WERI-Rb-1 (cell line): ENCODE measurements around the gene SLC66A2.

Experiments used
- DNase-seq: peaks from one replicate; pipeline ENCODE4 v3.0.0-alpha.2; 2020
- H3K27ac ChIP-seq: fragments of 250-450 bp; sonication (Bioruptor Pico); 2 replicates; pipeline ENCODE4 v1.5.1; 2020; ENCODE audit warnings: mild to moderate bottlenecking, moderate library complexity
- H3K27me3 ChIP-seq: fragments of 250-450 bp; sonication (Bioruptor Pico); 2 replicates; pipeline ENCODE4 v1.5.1; 2021; ENCODE audit warnings: mild to moderate bottlenecking, low read depth, moderate library complexity; ENCODE audit not compliant: insufficient read depth, severe bottlenecking
- H3K36me3 ChIP-seq: fragments of 250-450 bp; sonication (Bioruptor Pico); 2 replicates; pipeline ENCODE4 v1.5.1; 2020; ENCODE audit warnings: mild to moderate bottlenecking, moderate library complexity
- H3K4me3 ChIP-seq: 2 replicates; pipeline ENCODE4 v1.5.1; 2011; ENCODE audit warnings: low read depth, mild to moderate bottlenecking, control low read depth, low read length
- H3K9me3 ChIP-seq: fragments of 250-450 bp; sonication (Bioruptor Pico); 2 replicates; pipeline ENCODE4 v1.5.1; 2021; ENCODE audit warnings: mild to moderate bottlenecking, moderate library complexity; ENCODE audit not compliant: severe bottlenecking
- TF ChIP-seq, protein P1 (sequence below): IDR thresholded peaks from 2 replicates; pipeline ENCODE4 v1.5.1; 2011; ENCODE audit warnings: low read depth, mild to moderate bottlenecking, control low read depth, inconsistent platforms, low read length

Gene SLC66A2

DNA sequence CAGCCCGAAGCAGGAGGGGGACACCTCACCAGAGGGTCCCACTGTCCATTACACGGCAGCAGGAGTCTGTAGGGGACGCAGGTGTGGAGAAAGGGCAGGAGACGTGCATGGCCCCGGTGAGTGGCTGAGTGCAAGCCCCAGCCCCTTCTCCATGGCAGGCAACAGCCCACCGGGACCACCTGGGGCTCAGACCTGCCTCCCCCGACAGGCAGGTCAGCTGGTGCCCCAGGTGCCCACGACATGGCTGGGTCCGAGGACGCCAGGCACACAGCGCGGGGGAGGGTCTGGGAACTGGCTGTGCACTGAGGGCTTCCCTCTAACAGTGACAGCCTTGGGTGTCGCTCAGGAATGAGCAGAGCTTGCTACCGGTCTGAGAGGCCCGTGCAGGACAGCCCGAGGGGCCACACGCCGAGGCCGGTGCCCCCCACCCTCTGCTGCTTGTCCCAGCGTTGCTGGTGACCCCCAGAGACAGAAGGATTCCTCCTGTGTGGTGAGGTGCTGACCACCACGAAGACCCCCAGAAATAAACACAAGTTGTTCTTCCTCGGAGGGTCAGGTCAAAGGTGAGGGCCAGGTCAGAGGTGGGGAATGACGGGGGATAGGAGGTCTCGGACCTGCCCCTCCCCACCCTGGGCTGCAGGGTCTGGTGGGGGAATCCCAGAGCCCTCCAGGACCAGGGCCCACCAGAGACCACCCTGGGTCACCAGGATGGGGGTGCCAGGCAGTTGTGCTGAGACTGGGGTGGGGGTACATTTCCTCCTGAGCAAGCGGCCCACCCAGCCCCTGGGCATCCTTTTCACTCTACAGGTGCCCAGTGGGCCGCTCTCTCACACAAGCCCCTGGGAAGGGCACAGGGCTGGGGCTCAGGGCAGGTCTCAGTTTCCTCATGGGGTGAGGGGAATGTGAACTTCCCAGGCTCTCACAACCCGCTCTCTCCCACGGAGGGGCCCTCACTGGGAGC, 50.6 kb downstream of the SLC66A2 start:
- Histone ChIP-seq H3K4me3 (no peak overlapping the region), H3K9me3 (peaks cover 71% of the 10 kb centered on the region), H3K36me3 (peaks cover 55% of the 10 kb centered on the region), H3K27me3 (no peaks in the 10 kb centered on the region), H3K27ac (no peak overlapping the region)
- TF ChIP-seq, protein P1, sequence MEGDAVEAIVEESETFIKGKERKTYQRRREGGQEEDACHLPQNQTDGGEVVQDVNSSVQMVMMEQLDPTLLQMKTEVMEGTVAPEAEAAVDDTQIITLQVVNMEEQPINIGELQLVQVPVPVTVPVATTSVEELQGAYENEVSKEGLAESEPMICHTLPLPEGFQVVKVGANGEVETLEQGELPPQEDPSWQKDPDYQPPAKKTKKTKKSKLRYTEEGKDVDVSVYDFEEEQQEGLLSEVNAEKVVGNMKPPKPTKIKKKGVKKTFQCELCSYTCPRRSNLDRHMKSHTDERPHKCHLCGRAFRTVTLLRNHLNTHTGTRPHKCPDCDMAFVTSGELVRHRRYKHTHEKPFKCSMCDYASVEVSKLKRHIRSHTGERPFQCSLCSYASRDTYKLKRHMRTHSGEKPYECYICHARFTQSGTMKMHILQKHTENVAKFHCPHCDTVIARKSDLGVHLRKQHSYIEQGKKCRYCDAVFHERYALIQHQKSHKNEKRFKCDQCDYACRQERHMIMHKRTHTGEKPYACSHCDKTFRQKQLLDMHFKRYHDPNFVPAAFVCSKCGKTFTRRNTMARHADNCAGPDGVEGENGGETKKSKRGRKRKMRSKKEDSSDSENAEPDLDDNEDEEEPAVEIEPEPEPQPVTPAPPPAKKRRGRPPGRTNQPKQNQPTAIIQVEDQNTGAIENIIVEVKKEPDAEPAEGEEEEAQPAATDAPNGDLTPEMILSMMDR, result no peak
- peak; percentile 10 for DNase-seq

- no peaks in the 10 kb centered on the region for H3K27me3 ChIP-seq
- DNase-seq, result no peak
- H3K4me3 ChIP-seq, result no peak overlapping the region
- H3K27ac ChIP-seq, result no peak overlapping the region
- H3K36me3 ChIP-seq, result peaks cover 55% of the 10 kb centered on the region
- TF ChIP-seq, protein P1, result no peak
- H3K9me3 ChIP-seq, result peaks cover 82% of the 10 kb centered on the region
These were observed 51.6 kb downstream of the SLC66A2 start for GRCh38 chr18:79899609-79900445.

DNA sequence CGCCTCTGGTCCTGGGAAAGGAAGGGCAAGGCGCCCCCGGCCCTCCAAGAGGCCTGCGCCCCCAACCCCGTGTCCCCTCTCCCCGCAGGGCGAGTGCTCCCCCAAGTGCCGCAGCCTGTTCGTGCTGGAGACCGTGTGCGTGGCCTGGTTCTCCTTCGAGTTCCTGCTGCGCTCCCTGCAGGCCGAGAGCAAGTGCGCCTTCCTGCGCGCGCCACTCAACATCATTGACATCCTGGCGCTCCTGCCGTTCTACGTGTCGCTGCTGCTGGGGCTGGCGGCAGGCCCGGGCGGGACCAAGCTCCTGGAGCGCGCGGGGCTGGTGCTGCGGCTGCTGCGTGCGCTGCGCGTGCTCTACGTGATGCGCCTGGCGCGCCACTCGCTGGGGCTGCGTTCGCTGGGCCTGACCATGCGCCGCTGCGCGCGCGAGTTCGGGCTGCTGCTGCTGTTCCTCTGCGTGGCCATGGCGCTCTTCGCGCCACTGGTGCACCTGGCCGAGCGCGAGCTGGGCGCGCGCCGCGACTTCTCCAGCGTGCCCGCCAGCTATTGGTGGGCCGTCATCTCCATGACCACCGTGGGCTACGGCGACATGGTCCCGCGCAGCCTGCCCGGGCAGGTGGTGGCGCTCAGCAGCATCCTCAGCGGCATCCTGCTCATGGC, 52.4 kb downstream of the SLC66A2 start:
- no peaks in the 10 kb centered on the region for H3K27me3 ChIP-seq
- no peak overlapping the region for H3K27ac ChIP-seq
- DNase-seq, result peak; percentile 9
- TF ChIP-seq, protein P1, result no peak
- peaks cover 49% of the 10 kb centered on the region for H3K36me3 ChIP-seq
- peaks cover 78% of the 10 kb centered on the region for H3K9me3 ChIP-seq
- no peak overlapping the region for H3K4me3 ChIP-seq

GRCh38 chr18:79897940-79898625, 53.4 kb downstream of the SLC66A2 start:
- H3K27me3 ChIP-seq, result no peaks in the 10 kb centered on the region
- peaks cover 39% of the 10 kb centered on the region for H3K36me3 ChIP-seq
- TF ChIP-seq, protein P1, result no peak
- peaks cover 74% of the 10 kb centered on the region for H3K9me3 ChIP-seq
- no peak overlapping the region for H3K4me3 ChIP-seq
- peak; percentile 9 for DNase-seq
- no peak overlapping the region for H3K27ac ChIP-seq

- Histone ChIP-seq H3K27ac (no peak overlapping the region), H3K9me3 (peaks cover 79% of the 10 kb centered on the region), H3K27me3 (no peaks in the 10 kb centered on the region), H3K4me3 (no peak overlapping the region), H3K36me3 (peaks cover 26% of the 10 kb centered on the region)
- TF ChIP-seq, protein P1, result no peak
- DNase-seq, result no peak
These were observed 54.7 kb downstream of the SLC66A2 start for GRCh38 chr18:79896738-79897137.
